Suppressor macrophage treated with lipopolysaccharide for 1 hour (primary cell): ENCODE results near the gene ERC1.
"Not testable (repeated sequence)": the region's sequence is repeated elsewhere in the genome, so short reads cannot be mapped to it uniquely, and the experiment has no call there.

Experiments used
- DNase-seq, 3 donors: peaks; one replicate each; pipeline ENCODE4 v3.0.0-alpha.2; 2020 to 2022

Gene ERC1

GRCh38 chr12:1246637-1247036, 255.6 kb downstream of the ERC1 start:
- no peak for DNase-seq

DNA sequence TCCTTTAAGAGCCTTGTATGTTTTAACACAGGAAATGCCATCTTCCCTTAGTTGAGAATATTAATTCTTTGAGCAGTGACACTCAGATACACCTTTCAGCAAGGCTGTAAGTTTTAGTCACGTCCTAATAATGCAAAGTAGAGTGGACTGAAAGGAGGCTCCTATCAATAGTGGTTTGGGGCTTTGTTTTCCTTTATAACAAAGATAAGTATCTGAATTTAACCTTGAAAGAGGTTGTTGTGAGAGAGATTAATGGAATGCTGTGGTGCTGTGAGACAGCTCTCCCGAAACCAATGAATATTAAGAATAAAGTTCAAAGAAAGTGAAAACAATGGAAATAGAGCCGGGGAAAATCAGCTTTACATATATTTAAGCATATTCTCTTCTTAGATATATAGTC, 259.6 kb downstream of the ERC1 start:
- no peak for DNase-seq

- DNase-seq, result no peak
Observed at GRCh38 chr12:1252758-1253157, 261.7 kb downstream of the ERC1 start.

- DNase-seq, result not testable (repeated sequence)
Observed at GRCh38 chr12:1255125-1255524, 264.1 kb downstream of the ERC1 start.

GRCh38 chr12:1255854-1256253, 264.8 kb downstream of the ERC1 start:
- DNase-seq, result not testable (repeated sequence)

- DNase-seq, result no peak
Observed at GRCh38 chr12:1256285-1256684, 265.3 kb downstream of the ERC1 start.

DNA sequence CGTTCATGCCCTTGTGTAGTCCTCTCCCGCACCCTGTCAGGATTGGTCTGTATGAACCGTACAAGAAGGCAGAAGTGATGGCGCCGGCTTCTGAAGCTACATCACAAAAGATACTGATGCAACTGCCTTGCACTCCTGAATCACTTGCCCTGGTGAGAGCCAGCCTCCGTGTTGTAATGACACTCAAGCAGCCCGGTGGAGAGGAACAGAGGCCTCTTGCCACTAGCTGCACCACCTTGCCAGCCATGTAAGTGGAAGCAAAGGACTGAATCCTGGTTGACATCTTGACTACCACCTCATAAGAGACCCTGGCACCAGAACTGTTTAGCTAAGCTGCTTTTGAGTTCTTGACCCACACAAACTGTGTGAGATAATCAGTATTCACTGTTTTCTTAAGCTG, 266.0 kb downstream of the ERC1 start:
- no peak for DNase-seq

- peak; percentile 19 to 33 (median 27) for DNase-seq
Observed at GRCh38 chr12:1262011-1262410, 271.0 kb downstream of the ERC1 start.

GRCh38 chr12:1267243-1267642, 276.2 kb downstream of the ERC1 start:
- no peak for DNase-seq

DNA sequence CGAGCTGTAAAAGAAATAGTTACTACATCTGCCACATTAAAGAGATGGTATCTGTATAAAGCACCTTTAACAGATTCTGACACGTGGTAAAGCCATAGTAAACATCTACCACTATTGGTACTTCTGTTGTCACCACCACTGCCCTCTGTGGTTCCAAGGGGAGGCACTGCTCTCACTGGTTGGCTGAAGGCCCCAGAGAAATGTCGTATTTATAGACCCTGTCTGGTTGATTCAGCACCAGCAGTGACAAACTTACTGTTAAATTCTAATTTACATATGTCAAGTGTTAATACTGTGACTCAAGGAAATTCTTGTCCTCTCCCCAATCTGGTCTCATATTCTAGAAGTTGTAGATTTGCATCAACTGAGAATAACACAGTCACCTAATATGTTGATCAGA, 281.1 kb downstream of the ERC1 start:
- no peak for DNase-seq

- no peak for DNase-seq
Observed at GRCh38 chr12:1273051-1273450, 282.0 kb downstream of the ERC1 start.

DNA sequence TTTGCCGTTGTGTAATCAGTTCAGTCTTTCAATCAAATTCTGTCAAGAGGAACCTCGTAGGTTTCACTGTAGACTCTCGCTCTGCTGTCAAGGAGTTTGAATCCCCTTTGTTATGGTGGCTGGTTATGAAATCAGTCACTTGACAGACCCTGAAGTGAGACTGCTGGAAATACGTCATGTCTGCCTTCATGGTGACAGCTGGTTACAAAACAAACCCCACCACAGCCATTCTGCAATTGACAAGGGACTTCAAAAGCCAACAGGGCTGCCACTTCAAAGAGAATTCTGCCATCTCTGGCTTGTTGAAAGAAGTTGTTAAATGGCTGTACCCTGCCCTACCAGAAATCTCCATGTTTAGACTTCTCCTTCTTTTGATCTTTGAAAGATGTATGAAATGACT, 286.9 kb downstream of the ERC1 start:
- DNase-seq, result peak; percentile 35 to 46 (median 41)

DNA sequence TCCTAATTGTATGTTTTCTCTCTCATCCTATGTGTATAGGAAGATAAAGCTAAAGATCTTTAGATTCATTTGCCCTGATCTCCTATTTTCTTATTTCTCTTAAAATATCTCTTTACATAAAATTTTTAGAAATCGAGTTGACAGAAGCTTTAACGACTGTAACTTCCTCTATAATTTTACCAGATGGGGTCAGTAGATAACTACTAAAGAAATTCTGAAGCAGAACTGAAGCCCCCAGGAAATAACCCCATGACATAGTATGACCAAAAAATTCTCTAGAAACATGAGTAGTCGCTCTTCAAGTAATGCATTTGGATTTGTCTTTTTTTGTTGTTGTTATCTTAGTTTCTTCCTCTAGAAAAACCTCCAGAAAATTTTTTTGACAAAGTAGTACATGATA, 288.0 kb downstream of the ERC1 start:
- DNase-seq, result peak; percentile 21 to 62 (median 49)

DNA sequence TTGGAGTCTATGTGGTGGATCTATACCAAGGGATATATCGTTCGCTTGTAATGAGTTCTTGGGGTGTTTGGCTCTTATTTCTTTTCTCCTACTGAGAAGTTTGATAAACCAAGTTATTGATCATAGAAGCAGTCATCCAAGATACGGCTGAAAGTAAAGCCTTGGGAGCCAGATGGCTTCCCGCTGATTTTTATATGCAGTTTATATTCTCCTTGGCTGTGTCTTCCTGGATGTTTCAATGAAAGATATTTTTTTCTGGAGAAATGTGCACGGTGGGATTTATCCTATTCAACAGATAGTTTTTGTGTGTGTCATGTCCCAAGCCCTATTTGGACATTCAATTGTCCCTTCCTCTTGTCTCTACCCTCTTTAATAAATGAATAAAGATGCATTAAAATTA, 289.0 kb downstream of the ERC1 start:
- no peak for DNase-seq

GRCh38 chr12:1281683-1282366, 290.8 kb downstream of the ERC1 start:
- DNase-seq, result no peak

DNA sequence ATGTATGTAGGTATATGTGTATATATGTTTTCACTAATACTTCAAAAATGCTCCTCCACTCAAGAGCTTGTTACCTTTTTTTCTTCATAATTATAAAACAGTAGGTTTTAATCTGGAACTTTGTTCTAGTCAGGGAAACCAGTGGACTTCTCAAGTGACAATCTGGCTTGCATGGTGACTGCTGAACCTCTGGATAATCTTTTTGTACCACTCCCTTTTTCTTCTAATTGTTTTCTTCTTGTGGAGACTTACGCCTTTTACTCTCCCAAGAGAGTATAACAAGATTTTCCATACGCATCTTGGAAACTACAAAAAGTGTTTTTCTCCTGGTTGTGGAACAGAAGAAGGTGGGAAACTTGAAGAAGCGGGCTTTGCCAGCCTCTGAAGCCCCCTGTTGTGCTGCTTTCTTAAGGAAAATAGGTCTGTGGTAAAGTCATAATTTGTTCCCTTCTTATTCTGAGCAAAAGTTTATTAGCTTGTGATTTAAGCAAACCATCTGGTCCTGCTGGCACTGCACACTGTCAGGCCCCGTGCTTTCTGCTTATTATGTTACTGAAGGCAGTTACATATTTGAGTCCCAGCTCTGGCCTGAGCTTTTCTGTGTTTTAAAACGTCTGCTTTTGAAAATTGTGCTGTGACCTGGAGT, 291.8 kb downstream of the ERC1 start:
- no peak for DNase-seq

GRCh38 chr12:1283316-1283715, 292.3 kb downstream of the ERC1 start:
- DNase-seq, result no peak

DNA sequence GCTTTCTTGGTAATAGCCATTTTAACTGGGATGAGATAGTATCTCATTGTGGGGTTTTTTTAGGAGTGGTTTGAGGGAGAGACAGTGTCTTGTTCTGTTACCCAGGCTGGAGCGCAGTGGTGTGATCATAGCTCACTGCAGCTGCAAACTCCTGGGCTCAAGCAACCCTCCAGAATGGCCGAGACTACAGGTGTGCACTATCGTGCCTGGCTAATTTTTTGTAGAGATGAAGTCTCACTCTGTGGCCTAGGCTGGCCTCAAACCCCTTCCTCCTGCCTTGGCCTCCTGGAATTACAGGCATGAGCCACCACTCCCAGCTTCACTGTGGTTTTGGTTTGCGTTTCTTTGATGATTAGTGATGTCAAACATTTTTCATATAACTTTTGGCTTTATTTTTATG, 293.6 kb downstream of the ERC1 start:
- no peak for DNase-seq

DNA sequence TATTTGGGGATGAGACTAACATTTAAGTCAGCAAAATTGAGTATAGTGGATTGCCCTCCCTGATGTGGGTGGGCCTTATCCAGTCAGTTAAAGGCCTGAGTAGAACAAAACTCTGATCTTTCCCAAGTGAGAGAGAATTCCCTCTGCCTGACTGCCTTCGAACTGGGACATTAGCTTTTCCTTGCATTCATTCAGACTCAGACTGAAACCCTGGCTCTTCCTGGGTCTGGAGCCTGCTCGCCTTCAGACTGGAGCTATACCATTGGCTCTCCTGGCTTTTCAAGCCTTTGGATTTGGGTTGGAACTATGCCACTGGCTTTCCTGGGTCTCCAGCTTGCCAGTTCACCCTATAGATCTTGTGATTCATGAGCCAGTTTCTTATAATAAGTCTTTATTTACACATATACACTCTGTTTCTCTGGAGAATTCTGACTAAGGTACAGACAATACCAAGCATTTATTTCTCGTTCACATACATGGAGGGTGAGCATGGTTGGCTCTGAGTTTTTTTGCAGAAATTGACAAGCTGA, 296.5 kb downstream of the ERC1 start:
- no peak for DNase-seq

DNA sequence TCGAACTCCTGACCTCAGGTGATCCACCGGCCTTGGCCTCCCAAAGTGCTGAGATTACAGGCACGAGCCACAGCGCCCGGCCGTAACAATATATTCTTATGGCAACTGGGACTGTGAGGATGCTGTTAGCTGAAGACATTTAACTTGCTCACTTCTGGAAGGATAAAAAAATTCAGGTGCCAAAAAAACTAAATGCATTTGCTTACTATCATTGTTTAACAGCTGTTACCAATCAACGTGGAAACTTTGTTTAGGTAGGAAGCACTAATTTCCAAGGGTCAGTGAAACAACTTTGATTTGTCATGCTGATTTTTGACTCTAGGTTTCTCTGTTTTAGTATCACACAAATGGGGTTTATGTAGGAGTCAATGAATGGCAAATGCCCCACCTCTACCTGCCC, 297.3 kb downstream of the ERC1 start:
- no peak for DNase-seq

- peak; percentile 74 to 88 (median 85) for DNase-seq
Observed at GRCh38 chr12:1289371-1290155, 298.5 kb downstream of the ERC1 start.

- DNase-seq, result peak; percentile 48 to 53 (median 49)
Observed at GRCh38 chr12:1290716-1291115, 299.7 kb downstream of the ERC1 start.

GRCh38 chr12:1291601-1292332, 300.7 kb downstream of the ERC1 start:
- DNase-seq, result no peak
